AG04449 (cell line): ENCODE results near the gene WDR48.

Experiments
- CTCF ChIA-PET: fragments of 350-600 bp; formaldehyde crosslinking; extraction: SDS; loops from one replicate; lab custom pipeline; 2021; ENCODE audit warnings: antibody characterized with exemption; lab: Yijun Ruan, JAX
- POLR2A ChIA-PET: fragments of 400-600, 350-600 bp; formaldehyde crosslinking; extraction: SDS; loops from one replicate; lab custom pipeline; 2020; ENCODE audit warnings: antibody characterized with exemption, inconsistent platforms; lab: Yijun Ruan, JAX
- DNase-seq: peaks from one replicate; pipeline ENCODE4 v3.0.0-alpha.2; 2010; ENCODE audit warnings: low read depth, low spot score
- H3K4me3 ChIP-seq: 2 replicates; pipeline ENCODE4 v1.5.1; 2011; ENCODE audit warnings: low read depth, mild to moderate bottlenecking, control low read depth, low read length
- TF ChIP-seq, protein P1 (sequence below): IDR thresholded peaks from one replicate; pipeline ENCODE4 v1.5.1; 2011; ENCODE audit warnings: mild to moderate bottlenecking, moderate library complexity, low read length, control low read depth, inconsistent platforms; ENCODE audit not compliant: insufficient read depth; ENCODE audit errors: missing control alignments

Gene WDR48

DNA sequence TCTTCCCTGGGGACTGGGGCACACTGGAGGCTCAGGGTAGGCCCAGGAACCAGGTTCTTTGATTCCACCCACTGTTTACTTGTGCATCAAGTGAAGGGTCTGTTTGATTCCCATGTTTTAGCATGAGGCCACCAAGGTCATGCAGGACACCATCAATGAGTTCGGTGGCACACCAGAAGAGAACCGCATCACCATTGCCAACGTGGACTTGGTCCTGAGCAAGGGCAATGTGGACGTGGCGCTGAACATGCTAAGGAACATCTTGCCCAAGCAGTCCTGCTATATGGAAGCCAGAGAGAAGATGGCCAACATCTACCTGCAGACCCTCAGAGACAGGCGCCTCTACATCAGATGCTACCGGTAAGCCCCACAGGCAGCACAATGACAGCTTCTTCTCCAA, 77.1 kb downstream of the WDR48 start:
- TF ChIP-seq, protein P1, sequence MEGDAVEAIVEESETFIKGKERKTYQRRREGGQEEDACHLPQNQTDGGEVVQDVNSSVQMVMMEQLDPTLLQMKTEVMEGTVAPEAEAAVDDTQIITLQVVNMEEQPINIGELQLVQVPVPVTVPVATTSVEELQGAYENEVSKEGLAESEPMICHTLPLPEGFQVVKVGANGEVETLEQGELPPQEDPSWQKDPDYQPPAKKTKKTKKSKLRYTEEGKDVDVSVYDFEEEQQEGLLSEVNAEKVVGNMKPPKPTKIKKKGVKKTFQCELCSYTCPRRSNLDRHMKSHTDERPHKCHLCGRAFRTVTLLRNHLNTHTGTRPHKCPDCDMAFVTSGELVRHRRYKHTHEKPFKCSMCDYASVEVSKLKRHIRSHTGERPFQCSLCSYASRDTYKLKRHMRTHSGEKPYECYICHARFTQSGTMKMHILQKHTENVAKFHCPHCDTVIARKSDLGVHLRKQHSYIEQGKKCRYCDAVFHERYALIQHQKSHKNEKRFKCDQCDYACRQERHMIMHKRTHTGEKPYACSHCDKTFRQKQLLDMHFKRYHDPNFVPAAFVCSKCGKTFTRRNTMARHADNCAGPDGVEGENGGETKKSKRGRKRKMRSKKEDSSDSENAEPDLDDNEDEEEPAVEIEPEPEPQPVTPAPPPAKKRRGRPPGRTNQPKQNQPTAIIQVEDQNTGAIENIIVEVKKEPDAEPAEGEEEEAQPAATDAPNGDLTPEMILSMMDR, result no peak
- no peak for DNase-seq
- ChIA-PET CTCF (interaction anchor here (1.0 to 15.6 kb wide), 9 partner anchors 17 to 679 kb away, joined by 3 to 545 read pairs (median 14); partner anchors contain the start of genes CX3CR1 and XIRP1), POLR2A (no interaction called here)
- H3K4me3 ChIP-seq, result no peak overlapping the region

DNA sequence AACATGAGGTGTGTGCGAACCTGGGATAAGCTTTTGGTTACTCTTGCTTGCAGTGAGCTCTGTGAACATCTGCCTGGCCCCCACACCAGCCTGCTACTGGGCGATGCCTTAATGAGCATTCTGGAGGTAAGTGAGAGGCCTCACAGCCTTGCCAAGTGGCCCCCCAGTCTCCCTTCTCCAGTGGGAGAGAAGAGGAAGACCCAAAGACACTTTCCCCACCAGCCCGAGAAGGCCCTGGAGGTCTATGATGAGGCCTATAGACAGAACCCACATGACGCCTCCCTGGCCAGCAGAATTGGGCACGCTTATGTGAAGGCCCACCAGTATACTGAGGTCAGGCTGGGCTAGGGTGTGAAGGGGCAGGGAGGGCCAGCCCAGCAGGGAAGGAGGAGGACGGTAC, 78.2 kb downstream of the WDR48 start:
- TF ChIP-seq, protein P1, result no peak
- no peak overlapping the region for H3K4me3 ChIP-seq
- DNase-seq, result no peak
- CTCF ChIA-PET, result interaction anchor here (0.7 to 15.6 kb wide), 4 partner anchors 11 to 169 kb away, joined by 3 to 545 read pairs (median 60); partner anchors contain the start of gene XIRP1
- POLR2A ChIA-PET, result no interaction called here

DNA sequence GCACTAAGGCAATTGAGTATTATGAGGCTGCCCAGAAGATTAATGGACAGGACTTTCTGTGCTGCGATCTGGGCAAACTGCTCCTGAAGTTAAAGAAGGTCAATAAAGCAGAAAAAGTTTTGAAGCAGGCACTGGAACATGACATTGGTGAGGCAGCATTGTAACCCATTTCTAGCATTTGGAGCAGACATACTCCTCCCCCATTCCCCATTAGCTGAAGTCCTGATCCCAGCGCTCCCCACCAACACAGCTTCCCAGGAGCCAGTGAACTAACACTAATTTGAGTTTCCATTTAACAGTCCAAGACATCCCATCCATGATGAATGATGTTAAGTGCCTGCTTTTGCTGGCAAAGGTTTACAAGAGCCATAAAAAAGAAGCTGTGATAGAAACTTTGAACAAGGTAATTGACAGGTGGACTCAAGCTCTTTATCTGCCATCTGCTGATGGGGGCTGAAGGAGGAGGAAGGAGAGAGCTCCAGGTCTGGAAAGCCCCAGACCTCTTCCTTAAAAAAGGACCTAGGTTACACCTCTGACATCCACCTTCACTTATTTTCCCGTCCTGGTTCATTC, 79.0 kb downstream of the WDR48 start:
- CTCF ChIA-PET, result interaction anchor here (0.9 to 15.6 kb wide), 4 partner anchors 12 to 160 kb away, joined by 3 to 545 read pairs (median 60); partner anchors contain the start of gene XIRP1
- TF ChIP-seq, protein P1, result no peak
- no peak overlapping the region for H3K4me3 ChIP-seq
- no peak for DNase-seq
- POLR2A ChIA-PET, result no interaction called here

DNA sequence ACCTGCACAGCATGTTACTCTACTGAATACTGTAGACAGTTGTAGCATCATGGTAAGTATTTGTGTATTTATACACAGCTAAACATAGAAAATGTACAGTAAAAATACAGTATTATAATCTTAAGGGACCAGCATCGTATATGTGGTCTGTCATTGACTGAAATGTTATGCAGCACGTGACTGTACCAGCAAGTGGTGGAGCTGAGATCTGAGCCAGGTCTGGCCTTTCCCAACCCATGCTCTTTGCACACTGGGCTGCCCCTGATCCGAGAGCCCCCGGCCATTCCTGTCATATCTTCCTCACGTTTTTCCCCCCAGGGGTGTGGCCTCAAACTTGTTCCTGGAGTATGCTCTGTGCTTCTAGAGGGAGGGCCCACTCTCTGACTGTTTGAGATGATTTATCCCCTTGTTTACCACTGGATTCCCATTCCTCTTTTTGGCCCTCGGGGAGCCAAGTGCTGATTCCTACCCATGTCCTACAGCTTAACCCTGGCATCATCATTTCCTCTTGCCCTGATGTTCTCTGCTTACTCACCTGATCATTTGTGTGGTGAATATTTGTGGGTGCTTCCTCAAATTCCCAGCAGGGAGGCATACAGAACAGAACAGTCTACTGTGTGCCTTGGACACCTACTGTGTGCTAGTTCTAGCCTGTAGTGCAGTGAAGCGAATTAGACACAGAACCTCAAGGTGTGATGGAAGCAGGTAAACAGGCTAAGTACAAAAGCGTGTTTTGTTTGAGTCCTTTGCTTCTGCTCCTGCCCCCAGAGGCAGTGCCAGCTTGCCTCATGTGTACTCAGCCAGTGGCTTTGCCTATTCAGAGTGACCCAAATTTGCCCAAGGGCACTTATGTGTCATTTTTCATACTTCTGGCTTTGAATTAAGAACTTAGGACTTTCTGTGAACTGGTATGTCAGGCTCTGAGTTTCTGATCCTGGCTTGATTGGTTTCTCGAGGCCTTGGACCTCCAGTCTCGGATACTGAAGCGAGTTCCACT, 80.6 kb downstream of the WDR48 start:
- TF ChIP-seq, protein P1, result no peak
- POLR2A ChIA-PET, result no interaction called here
- DNase-seq, result no peak
- CTCF ChIA-PET, result interaction anchor here (0.9 to 15.6 kb wide), 5 partner anchors 9 to 159 kb away, joined by 3 to 545 read pairs (median 3); partner anchors contain the start of gene XIRP1
- H3K4me3 ChIP-seq, result no peak overlapping the region

DNA sequence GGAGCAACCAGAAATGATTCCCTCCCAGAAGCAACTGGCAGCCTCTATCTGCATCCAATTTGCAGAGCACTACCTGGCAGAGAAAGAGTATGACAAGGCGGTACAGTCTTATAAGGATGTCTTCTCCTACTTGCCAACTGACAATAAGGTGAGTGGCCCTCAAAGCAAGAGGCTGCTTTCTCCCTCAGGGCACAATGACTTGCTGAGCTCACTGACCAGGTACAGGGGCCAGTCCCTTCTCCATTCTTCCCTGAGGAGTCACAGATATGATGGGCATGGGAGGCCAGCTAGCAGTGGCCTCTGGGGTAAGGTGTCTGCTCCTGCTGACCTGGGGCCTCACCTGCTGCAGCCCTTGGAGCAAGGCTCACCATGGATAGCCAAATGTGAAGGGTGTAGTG, 81.3 kb downstream of the WDR48 start:
- no peak for DNase-seq
- CTCF ChIA-PET, result interaction anchor here (0.6 to 15.6 kb wide), 5 partner anchors 8 to 158 kb away, joined by 3 to 545 read pairs (median 3); partner anchors contain the start of genes GORASP1 and TTC21A
- POLR2A ChIA-PET, result interaction anchor here (0.9 kb wide), 1 partner anchor 14 kb away, joined by 4 read pairs; no protein-coding TSS in a partner anchor
- TF ChIP-seq, protein P1, result no peak
- H3K4me3 ChIP-seq, result no peak overlapping the region

DNA sequence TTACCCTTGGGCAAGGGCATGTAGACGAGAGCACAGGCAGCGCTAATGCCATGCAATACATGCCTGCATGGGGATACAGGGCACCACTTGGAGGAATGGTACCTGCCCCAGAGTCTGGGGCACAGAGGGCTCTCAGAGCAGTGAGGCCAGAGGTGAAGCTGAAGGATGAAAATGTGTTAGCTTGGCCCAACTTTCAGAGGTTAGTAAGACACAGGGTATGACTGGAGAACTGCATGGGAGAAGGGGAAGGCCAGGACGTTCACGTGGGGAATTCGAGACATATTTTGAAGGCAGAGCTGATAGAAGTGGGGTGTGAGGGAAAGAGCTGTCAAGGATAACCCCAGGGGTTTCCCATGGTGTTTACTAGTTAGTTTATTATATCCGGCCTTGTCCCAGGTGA, 82.0 kb downstream of the WDR48 start:
- ChIA-PET POLR2A (interaction anchor here (0.5 to 0.9 kb wide), 2 partner anchors 13 to 59 kb away, joined by 3 to 4 read pairs; no protein-coding TSS in a partner anchor), CTCF (interaction anchor here (0.6 to 15.6 kb wide), 4 partner anchors 9 to 157 kb away, joined by 3 to 545 read pairs (median 4); partner anchors contain the start of genes GORASP1 and TTC21A)
- DNase-seq, result no peak
- TF ChIP-seq, protein P1, result no peak
- no peak overlapping the region for H3K4me3 ChIP-seq
